GM19035 (cell line): ENCODE measurements around the gene PARM1.
A peak's percentile ranks its signal among the peaks of the same experiment; 100 is the strongest.

Source experiments
- ATAC-seq: cut with Tn5 transposase; IDR thresholded peaks from one replicate; pipeline ENCODE4 v1.9.1; 2021; ENCODE audit not compliant: unreplicated experiment

The PARM1 gene

DNA sequence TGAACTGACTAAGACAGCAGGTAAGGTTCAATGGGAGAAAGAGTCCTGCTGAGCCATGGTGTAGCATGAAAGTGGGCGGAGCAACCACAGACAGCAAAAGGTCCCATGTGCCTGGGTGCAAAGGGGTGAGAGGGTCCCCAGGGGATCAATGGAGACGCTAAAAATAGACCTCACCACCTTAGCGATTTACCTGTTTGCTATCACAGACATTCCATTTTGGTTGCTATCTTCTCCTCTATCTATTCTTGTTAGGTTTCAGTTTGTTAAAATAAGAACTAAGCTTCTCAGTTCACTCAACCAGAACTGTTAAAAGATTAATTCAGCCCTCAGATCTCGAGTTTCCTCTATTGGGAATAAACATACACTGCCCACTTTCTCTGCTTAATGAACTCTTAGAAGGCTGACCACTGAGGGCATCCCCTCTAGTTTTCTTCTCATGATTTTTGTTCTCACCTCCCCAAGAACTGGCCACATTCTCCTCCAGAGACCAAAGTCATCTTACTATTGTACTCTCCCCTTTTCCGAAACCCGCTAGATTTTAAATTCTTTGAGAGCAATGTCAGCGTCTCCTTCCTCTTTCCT, 136.7 kb downstream of the PARM1 start:
- peak; percentile 78 for ATAC-seq

- ATAC-seq: no peak
These were observed 138.4 kb downstream of the PARM1 start for GRCh38 chr4:75071317-75071716.

GRCh38 chr4:75080888-75081287, 148.0 kb downstream of the PARM1 start:
- no peak for ATAC-seq

GRCh38 chr4:75081561-75081960, 148.6 kb downstream of the PARM1 start:
- no peak for ATAC-seq

DNA sequence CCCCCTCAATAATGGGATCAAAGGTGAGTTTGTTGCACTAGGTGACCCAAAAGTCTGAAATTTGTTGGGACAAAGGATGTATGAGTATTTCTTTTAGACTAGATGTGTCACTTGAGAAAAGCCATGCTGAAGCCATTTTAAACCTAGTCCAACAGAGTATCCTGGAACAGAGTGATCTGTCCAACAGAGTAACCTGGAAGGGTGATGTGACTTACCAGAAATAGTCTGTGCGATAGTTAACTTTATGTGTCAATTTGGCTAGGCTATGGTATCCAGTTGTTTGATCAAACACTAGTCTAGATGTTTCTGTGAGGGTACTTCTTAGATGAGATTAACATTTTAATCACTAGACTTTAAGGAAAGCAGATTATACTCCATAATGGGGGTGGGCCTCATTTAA, 154.5 kb downstream of the PARM1 start:
- ATAC-seq: no peak

GRCh38 chr4:75087865-75088264, 154.9 kb downstream of the PARM1 start:
- ATAC-seq: peak; percentile 80

DNA sequence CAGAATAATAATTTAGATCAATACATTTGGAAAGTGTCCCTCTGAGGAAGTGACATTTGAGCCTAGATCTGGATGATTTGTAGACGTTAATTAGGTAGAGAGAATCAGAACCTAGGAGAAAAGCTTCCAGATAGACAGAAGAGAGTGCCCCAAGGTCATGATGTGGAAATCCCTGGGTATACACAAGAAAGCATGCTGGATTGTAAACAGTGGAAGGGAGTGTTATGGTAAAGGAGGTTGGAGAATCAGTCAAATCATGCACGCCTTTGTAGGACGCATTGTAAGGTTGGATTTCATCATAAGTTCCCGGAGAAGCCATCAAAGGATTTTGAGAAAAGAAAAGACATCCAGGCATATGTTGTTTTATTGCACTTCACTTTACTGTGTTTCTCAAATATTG, 156.3 kb downstream of the PARM1 start:
- no peak for ATAC-seq

- ATAC-seq: peak; percentile 98
These were observed 166.4 kb downstream of the PARM1 start for GRCh38 chr4:75099321-75099720.
